ENCODE data around the gene TMEM45B.
A peak's percentile ranks its signal among the peaks of the same experiment; 100 is the strongest.
"Not testable (repeated sequence)": the region's sequence is repeated elsewhere in the genome, so short reads cannot be mapped to it uniquely, and the experiment has no call there.

The TMEM45B gene

DNA sequence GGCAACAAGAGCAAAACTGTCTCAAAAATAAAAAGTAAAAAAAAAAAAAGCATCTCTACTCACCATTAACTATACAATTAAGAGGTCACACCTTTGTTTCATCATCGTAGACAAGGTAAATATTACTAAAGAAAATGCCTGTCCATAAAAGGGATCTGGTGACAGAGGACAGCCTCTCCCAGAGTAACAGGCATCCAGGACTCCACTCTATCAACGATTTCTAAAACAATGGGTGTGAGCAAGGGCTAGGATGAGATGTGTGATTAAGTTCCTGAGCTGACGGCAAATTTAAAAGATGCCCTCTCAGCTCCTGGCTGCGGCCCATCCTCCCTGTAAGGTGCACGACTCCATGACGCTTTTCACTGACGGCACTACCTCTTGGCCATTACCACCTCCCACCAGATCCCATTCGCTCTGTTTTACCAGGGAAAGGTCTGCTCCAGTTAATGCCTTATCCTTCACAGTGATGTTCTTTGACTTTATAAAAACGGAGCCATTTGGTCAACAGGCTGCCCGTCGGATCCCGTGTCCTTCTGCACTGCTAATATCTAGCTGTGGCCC is 2.3 kb upstream of the TMEM45B start:
- no peak for DNase-seq

DNA sequence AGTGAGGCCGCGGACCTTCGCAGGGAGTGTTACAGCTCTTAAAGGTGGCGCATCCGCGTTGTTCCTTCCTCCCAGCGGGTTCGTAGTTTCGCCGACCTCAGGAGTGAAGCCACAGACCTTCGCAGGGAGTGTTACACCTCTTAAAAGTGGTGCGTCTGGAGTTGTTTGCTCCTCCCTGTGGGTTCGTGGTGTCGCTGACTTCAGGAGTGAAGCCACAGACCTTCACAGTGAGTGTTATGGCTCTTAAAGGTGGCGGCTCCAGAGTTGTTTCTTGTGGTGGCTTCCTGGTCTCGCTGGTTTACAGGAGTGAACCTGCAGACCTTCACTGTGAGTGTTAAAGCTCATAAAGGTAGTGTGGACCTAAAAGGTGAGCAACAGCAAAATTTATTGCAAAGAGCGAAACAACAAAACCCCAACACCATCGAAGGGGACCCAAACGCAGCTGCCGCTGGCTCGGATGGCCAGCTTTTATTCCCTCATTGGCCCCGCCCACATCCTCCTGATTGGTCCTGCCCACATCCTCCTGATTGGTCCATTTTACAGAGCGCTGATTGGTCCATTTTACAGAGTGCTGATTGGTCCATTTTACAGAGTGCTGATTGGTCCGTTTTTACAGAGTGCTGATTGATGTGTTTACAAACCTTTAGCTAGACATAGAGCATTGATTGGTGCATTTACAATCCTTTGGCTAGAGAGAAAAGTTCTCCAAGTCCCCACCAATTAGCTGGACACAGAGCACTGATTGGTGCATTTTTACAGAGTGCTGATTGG is 1.2 kb upstream of the TMEM45B start:
- DNase-seq: peak in 1 of 3 donors; percentile 18

DNA sequence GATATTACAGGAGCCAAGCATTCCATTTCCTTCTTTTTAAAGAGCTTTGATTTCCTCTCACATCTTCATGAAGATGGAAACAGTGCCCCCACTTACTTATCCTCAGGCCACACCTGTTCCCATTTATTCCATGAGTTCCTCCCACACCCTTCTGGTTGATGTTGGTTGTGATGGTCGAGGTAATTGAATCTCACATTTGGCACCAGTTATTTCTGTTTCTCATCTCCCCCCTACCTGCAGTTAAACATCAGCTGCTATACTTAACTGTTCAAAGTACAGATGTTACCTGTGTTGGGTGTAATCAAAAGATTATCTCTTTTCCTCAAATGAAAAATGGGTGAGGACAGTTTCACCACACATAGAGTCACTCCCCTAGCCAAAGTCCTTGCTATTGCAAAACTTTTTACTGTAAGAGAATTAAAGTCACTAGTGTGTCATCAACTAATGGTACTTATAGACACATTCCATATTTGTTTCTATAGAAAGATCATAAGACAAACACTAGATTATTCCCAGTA is 1.9 kb downstream of the TMEM45B start:
- DNase-seq: peak in 1 of 3 donors; percentile 27

DNA sequence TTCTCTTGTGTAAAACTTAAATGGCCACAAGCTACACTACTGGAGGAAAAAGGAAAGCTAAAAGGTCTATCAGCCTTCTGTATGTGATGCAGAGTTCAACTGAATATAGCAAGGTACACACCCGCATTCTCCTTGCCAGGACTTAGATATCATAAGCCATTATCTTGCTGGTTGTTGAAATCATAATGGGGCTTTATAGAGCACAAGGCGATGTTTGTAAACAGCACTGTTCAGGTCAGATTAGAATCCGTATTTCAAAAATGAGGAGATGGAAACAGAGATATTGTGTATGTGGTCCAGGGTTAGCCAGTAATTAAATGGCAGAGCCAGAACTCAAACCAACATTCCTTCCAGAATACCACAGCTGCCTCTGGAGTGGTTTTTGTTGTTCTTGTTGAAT is 2.6 kb downstream of the TMEM45B start:
- DNase-seq: not testable (repeated sequence)

DNA sequence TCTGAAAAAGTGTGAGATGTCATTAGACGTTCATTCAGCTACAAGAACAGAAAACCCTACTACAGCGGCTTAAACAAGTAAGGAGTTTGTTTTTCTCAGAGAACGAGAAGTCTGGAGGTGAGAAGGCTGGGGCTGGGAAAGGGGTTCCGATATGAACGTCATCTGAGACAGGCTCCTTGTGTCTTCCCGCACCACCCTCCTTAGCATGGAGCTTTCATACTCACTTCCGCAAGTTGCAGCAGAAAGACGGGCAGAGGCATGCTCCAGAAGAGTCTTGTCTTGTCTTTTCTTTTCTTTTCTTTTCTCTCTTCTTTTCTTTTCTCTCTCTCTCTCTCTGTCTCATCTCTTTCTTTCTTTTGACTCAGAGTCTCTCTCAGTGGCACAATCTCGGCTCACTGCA is 3.6 kb downstream of the TMEM45B start:
- DNase-seq: no peak

DNA sequence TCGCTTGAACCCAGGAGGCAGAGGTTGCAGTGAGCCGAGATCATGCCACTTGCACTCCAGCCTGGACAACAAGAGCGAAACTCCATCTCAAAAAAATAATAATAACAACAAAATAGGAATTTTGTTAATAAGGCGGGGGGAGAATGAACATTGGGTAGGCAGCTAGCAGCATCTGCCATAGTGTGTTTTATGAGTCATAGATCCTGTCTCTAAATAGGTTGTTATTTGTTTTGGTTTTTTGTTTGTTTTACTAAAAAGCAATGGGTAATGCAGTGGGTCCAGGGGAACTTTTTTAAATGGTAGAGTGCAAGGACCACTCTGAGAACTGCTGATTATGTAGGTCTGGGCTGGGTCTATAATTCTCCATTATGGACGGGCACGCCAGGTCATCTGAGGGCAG is 4.6 kb downstream of the TMEM45B start:
- DNase-seq: not testable (repeated sequence)

DNA sequence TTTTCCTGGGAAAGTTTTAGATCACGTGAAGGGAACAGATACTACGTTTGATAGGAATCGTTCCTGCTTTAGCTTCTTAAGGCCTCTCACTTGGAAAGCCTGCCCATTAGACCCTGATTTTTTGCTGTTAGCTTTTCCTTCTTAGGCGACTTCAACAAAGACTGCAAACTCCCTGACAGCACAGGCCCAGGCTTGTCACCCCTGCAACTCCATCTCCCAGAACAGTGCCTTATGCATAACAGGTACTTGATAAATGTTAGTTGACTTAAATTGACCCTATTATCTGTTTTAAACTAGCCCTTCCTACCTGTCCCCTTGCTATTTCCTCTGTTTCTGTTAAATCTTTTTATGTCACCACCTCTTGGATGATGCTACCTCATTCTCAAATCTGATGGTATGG is 7.6 kb downstream of the TMEM45B start:
- not testable (repeated sequence) for DNase-seq

DNA sequence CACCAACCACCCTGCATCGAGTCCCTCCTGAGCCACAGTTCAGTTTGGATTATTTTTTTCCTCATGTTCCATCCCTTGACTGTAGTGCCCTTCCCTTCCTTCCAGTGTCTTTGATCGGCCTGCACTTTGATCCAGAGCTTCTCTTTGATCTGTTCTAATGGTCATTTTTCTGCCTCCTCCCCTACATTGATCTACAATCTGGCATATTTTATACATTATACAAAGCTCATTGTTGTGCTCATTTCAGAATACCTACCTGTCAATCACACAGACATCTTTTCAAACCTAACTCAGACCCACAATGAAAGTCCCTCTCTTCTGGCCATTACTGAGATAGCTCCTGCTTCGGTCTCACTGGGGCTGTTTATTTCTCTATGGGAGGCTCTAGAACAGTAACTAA is 8.2 kb downstream of the TMEM45B start:
- not testable (repeated sequence) for DNase-seq

DNA sequence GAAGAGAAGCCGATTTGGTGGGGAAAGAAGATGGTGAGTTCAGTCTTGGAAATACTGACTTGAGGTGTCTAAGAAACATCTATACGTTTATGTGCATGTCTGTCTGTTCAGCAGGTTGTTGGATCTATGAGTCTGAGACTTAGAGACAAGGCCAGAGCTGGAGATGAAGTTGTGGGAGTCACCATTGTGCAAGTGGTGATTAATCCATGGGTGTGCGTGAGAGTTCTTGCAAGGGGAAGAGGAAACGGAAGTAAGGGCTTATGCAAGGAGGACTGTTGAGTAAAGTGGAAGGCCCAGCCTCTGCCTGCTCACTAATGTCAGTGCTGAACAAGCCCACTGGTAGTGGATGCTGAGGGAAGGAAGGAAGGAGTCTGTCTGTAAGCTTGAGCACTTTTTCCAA is 9.7 kb downstream of the TMEM45B start:
- DNase-seq: peak; percentile 88 to 97 (median 96)

DNA sequence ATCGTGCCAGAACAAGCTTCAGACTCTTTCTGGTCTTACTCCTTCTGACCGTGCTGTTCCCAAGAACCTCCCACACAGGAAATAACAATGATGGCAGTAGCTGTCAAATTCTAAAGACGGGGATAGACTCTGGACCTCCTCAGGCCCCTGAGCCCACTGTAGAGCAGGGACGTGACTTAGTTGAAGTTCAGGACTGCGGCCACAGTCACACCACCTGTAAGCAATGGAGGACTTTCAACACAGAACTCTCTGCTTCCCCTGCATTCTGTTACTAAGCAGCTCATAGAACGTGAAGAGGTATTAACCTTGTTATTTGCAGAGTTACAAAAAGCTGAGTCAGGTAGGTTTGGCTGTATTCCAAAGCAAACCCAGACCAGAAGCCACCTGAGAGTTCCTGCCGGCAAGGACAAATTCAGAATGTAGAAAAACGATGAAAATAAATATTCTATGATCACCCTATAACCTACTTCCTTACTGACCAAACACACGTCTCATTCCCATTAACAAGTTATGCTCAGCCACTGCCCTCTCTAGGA is 12.7 kb downstream of the TMEM45B start:
- DNase-seq: no peak

DNA sequence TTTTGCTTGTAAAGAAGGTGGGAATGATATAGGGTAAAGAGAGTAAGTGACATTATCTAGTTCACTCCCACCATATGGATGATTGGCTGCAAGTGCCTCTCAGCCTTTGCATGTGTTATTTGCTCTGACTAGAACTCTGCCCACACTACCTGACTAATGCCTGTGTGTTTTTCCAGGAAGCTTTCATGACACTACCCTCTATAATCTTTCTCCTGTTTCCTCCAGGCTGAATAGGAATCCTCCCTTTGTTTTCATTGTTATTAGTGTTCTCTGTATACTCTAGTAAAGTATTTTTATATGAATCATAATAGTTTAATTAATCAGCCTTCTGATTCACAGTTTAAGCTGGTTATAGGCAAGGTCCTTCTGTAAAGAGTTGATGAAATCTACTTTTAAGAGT is 13.8 kb downstream of the TMEM45B start:
- peak in 2 of 3 donors; percentile 13 to 26 for DNase-seq

DNA sequence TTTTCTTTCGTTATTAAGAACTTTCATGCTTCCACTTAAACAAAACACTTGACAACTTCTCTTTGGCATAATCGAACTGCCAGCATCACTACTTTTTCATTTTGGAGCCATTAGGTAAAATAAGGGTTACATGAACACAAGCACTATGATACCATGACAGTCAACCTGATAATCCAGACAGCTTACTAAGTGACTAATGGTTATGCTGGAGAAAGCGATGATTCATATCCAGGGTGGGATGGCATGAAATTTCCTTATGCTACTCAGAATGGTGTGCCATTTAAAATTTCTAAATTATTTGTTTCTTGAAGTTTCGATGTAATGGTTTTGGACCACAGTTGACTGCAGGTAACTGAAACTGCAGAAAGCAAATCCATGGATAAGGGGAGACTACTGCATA is 15.6 kb downstream of the TMEM45B start:
- peak in 2 of 3 donors; percentile 33 to 34 for DNase-seq

DNA sequence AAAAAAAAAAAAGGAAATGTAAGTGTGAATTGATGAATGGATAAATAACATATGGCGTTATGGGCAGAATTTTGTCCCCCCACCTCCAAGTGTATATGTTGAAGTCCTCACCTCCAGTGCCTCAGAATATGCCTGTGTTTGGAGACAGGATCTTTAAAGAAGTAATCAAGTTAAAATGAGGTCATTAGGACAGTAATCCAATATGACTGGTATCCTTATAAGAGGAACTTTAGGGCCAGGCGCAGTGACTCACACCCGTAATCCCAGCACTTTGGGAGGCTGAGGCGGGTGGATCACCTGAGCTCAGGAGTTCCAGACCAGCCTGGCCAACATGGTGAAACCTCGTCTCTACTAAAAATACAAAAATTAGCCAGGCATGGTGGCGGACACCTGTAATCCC is 17.6 kb downstream of the TMEM45B start:
- DNase-seq: peak in 2 of 3 donors; percentile 23 to 26

DNA sequence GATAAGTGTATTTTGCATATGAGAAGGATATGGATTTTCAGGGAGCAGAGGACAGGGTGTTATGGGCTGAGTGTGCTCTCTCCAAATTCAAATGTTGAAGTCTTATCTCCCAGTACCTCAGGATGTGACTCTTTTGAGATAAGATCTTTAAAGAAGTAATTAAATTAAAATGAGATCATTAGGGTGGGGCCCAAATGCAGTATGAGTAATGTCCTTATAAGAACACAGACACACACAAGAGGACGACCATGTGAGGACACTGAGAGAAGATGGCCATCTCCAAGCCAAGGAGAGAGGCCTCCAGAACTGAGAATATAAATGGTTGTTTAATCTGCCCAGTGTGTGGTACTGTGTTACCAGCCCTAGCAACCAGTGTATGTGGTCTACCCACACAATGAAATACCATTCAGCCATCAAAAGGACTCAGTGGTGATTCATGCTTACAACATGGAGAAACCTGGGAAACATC is 20.8 kb downstream of the TMEM45B start:
- DNase-seq: peak in 1 of 3 donors; percentile 16

DNA sequence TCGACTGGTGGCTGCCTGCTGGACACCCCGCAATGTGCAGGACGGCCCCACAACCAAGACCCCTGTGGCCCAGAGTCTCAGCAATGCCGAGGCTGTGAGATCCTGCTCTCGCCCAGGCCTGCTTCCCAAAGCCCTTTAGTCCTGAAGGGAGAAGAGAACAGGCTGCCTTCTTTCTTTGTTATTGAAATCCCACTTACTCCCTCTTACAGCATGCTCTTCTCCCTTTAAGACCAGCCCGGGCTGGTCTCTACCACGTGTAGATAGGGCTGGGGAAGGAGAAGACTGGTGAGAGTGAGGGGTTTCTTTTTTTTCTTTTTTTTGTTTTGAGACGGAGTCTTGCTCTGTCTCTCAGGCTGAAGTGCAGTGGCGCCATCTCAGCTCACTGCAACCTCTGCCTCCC is 21.3 kb downstream of the TMEM45B start:
- DNase-seq: no peak

DNA sequence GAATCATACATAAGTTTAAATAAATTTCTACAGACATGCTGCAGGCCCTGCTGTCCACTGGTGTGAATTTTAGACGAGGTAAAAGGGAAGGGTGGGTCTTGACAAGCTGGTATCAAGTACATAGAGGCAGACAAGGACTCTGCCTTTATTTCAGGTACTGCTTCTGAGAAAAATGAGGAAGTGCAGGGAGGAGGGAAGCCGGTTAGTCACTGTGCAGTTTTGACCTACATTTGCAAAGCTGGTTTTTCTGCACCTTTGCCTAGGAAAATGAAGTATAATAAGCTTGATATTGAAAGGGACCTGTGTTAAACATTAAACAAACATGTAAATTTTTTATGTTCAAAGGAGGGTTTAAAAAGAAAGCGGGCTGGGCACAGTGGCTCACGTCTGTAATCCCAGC is 24.6 kb downstream of the TMEM45B start:
- DNase-seq: peak; percentile 26 to 31 (median 27)

DNA sequence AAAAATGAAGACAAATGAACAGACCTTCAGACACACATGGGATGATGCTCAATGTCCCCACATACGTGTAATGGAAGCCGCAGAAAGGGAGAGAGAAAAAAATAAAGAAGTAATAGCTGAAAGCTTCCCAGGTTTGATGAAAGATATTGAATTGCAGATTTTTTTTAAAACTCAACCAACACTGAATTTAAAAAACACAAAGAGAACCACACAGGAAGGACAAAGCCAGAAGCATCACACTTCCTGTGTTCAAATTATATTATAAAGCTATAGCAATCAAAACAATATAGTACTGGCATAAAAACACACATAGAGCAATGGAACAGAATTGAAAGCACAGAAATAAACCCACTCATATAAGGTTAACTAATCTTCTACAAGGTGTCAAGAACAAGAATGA is 26.5 kb downstream of the TMEM45B start:
- no peak for DNase-seq

DNA sequence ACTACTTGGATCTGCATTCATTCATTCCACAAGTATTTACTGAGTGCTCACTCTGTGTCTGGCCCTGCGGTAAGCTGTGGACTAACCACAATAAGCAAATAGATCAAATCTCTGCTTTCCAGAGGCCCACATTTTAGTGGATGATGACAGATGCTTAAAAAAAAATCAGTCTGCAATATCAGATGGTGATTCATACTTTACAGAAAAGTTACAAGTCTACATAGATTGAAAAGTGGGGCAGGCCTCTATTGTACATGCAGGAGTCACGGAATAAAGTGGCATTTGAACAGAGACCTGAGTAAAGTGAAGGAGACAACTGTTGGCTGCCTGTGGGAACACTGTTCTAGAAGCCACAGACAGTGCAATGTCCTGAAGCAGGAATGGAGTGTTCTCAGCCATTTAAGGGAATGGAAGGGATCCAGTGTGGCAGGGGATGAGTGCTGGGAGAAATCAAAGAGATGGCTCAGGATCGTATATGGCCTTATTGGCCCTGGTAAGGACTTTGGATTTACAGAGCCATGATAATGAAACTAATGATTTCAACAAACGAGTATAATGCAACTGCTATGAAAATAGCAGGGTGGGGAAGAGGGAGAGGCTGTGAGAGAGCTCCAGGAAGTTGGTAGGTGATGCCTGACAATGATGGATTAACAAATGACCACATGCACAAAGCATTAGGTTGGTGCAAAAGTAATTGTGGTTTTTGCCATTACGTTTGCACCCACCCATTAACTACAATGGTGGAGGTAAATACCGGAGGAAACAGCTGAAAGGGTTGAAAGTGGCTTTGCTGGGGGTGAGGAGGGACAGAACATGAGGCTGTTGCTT is 31.1 kb downstream of the TMEM45B start:
- no peak for DNase-seq

DNA sequence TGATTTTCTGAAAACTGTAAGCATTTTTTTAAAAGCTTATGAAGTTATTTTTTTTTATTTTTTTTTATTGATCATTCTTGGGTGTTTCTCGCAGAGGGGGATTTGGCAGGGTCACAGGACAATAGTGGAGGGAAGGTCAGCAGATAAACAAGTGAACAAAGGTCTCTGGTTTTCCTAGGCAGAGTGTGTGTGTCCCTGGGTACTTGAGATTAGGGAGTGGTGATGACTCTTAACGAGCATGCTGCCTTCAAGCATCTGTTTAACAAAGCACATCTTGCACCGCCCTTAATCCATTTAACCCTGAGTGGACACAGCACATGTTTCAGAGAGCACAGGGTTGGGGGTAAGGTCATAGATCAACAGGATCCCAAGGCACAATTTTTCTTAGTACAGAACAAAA is 31.7 kb downstream of the TMEM45B start:
- DNase-seq: not testable (repeated sequence)

DNA sequence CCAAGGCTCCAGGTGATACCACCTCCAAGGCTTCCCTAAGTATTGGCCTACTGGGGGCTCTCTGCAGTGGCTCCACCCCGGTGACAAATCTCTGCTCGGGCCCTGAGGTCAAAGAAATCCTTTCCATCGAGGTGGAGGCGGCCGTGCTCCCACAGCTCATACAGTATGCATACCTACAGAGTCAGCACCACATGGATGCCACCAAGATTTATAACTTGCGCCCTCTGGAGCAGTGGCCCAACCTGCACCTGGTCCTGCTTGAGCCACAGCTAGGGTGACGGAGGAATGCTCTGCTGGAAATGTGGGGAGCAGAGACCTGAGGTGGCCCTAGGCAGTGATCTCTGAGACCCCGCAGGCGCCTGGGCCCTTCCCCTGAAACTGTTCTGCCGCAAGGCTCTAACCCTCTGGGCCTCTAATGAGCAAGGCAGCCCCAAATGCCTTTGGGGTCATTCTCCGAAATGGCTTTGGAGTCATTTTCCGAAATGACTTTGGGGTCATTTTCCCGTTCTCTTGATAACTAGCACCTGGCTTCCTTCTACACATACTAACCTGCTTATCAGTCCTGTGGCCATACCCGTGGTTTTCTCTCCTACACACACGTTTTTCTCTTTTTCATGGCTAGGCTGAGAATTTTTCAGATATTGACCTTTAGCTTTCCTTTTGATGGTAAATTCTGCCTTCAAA is 33.9 kb downstream of the TMEM45B start:
- no peak for DNase-seq

DNA sequence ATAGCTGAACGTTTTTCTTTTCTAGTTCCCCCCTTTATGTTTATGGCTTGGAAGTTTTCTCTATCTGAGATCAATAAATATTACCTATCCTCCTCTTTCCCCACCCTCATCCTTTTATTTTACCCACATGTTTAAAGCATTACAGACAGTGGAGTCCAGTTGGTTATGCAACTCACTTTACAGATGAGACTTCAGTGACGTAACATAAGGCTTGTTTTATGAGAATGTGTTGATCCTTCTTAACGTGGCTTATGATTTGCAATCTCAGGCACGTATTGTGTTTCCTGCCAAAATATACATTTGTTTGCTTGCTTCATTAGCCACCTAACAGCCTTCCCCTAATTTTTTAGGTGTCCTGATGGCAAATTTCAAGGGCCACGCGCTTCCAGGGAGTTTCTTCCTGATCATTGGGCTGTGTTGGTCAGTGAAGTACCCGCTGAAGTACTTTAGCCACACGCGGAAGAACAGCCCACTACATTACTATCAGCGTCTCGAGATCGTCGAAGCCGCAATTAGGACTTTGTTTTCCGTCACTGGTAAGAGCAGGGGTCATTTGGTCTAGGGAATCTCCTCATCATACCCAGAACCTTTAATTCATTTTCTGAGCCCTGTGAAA is 36.6 kb downstream of the TMEM45B start:
- DNase-seq: no peak

Measured in suppressor macrophage treated with lipopolysaccharide for 1 hour (primary cell).